Activated naive CD4-positive, alpha-beta T cell treated with anti-CD3 and anti-CD28 coated beads, Interleukin-2, amount 10 ng/mL, durations not matched to agents 7 days and 5 days (primary cell): ENCODE measurements around the gene CAB39L.
"Not testable (repeated sequence)": the region's sequence is repeated elsewhere in the genome, so short reads cannot be mapped to it uniquely, and the experiment has no call there.

Source experiments
- CTCF ChIA-PET: fragments of 350-600 bp; sonication (Branson Sonifier 250); formaldehyde crosslinking; loops from one replicate; lab custom pipeline; 2021; ENCODE audit warnings: antibody characterized with exemption; lab: Charles Lee
- DNase-seq: peaks from one replicate; pipeline ENCODE4 v3.0.0-alpha.2; 2020
- H3K27ac Mint-ChIP-seq: one replicate; pipeline ENCODE4 v1.8.0; 2021; ENCODE audit warnings: mild to moderate bottlenecking, moderate library complexity, mixed read lengths
- H3K27me3 Mint-ChIP-seq: one replicate; pipeline ENCODE4 v1.8.0; 2021; ENCODE audit warnings: mild to moderate bottlenecking, mixed read lengths
- H3K36me3 Mint-ChIP-seq: one replicate; pipeline ENCODE4 v1.8.0; 2021; ENCODE audit warnings: mixed read lengths
- H3K4me1 Mint-ChIP-seq: one replicate; pipeline ENCODE4 v1.8.0; 2021; ENCODE audit warnings: mixed read lengths
- H3K4me3 Mint-ChIP-seq: one replicate; pipeline ENCODE4 v1.8.0; 2021; ENCODE audit warnings: mild to moderate bottlenecking, moderate library complexity, mixed read lengths
- H3K9me3 Mint-ChIP-seq: one replicate; pipeline ENCODE4 v1.8.0; 2021; ENCODE audit warnings: mixed read lengths

CAB39L gene

GRCh38 chr13:49300739-49301589 is 142.9 kb downstream of the CAB39L start:
- H3K9me3 Mint-ChIP-seq = no peaks in the 10 kb centered on the region
- DNase-seq = peak; percentile 77
- peak overlapping the region; percentile 27 for H3K4me3 Mint-ChIP-seq
- H3K4me1 Mint-ChIP-seq = peaks cover 21% of the 10 kb centered on the region
- peak overlapping the region; percentile 46 for H3K27ac Mint-ChIP-seq
- CTCF ChIA-PET = interaction anchor here (0.7 to 2.4 kb wide), 12 partner anchors 12 to 1813 kb away, joined by 3 to 14 read pairs (median 4); no protein-coding TSS in a partner anchor
- no peaks in the 10 kb centered on the region for H3K36me3 Mint-ChIP-seq
- H3K27me3 Mint-ChIP-seq = peaks cover 4% of the 10 kb centered on the region

GRCh38 chr13:49300276-49300675 is 143.6 kb downstream of the CAB39L start:
- Mint-ChIP-seq H3K9me3 (no peaks in the 10 kb centered on the region), H3K4me3 (no peak overlapping the region), H3K4me1 (peaks cover 21% of the 10 kb centered on the region), H3K27ac (no peak overlapping the region), H3K27me3 (peaks cover 4% of the 10 kb centered on the region), H3K36me3 (no peaks in the 10 kb centered on the region)
- CTCF ChIA-PET = interaction anchor here (0.7 to 1.6 kb wide), 9 partner anchors 12 to 307 kb away, joined by 3 to 14 read pairs (median 4); no protein-coding TSS in a partner anchor
- no peak for DNase-seq

- CTCF ChIA-PET = no interaction called here
- no peak for DNase-seq
- Mint-ChIP-seq H3K9me3 (no peaks in the 10 kb centered on the region), H3K27me3 (peaks cover 4% of the 10 kb centered on the region), H3K4me1 (peaks cover 21% of the 10 kb centered on the region), H3K36me3 (no peaks in the 10 kb centered on the region), H3K4me3 (no peak overlapping the region), H3K27ac (no peak overlapping the region)
Observed at GRCh38 chr13:49298903-49299605, 144.8 kb downstream of the CAB39L start.

- CTCF ChIA-PET = no interaction called here
- peaks cover 4% of the 10 kb centered on the region for H3K27me3 Mint-ChIP-seq
- no peaks in the 10 kb centered on the region for H3K9me3 Mint-ChIP-seq
- peaks cover 21% of the 10 kb centered on the region for H3K4me1 Mint-ChIP-seq
- H3K36me3 Mint-ChIP-seq = no peaks in the 10 kb centered on the region
- H3K27ac Mint-ChIP-seq = no peak overlapping the region
- H3K4me3 Mint-ChIP-seq = no peak overlapping the region
- no peak for DNase-seq
Observed at GRCh38 chr13:49298416-49298815, 145.4 kb downstream of the CAB39L start.

- CTCF ChIA-PET = no interaction called here
Observed at GRCh38 chr13:49297338-49297737, 146.5 kb downstream of the CAB39L start.

GRCh38 chr13:49296659-49297058 is 147.2 kb downstream of the CAB39L start:
- CTCF ChIA-PET = no interaction called here
- Mint-ChIP-seq H3K9me3 (no peaks in the 10 kb centered on the region), H3K36me3 (peaks cover 2% of the 10 kb centered on the region), H3K27me3 (no peaks in the 10 kb centered on the region), H3K27ac (no peak overlapping the region), H3K4me3 (no peak overlapping the region), H3K4me1 (peaks cover 20% of the 10 kb centered on the region)
- DNase-seq = no peak

More at GRCh38 chr13:49297338-49297737, 146.5 kb downstream of the CAB39L start:
- Mint-ChIP-seq H3K4me3 (no peak overlapping the region), H3K27ac (no peak overlapping the region), H3K27me3 (no peaks in the 10 kb centered on the region), H3K36me3 (peaks cover 2% of the 10 kb centered on the region), H3K4me1 (peaks cover 24% of the 10 kb centered on the region), H3K9me3 (no peaks in the 10 kb centered on the region)
- no peak for DNase-seq

GRCh38 chr13:49295244-49295643 is 148.6 kb downstream of the CAB39L start:
- Mint-ChIP-seq H3K4me1 (peaks cover 16% of the 10 kb centered on the region), H3K4me3 (no peak overlapping the region), H3K9me3 (no peaks in the 10 kb centered on the region), H3K27ac (no peak overlapping the region), H3K36me3 (peaks cover 2% of the 10 kb centered on the region), H3K27me3 (no peaks in the 10 kb centered on the region)
- no peak for DNase-seq
- CTCF ChIA-PET = interaction anchor here (0.8 to 1.5 kb wide), 2 partner anchors 13 to 312 kb away, joined by 3 to 4 read pairs; no protein-coding TSS in a partner anchor

- not testable (repeated sequence) for H3K27ac Mint-ChIP-seq, H3K4me3 Mint-ChIP-seq, H3K36me3 Mint-ChIP-seq, DNase-seq, H3K9me3 Mint-ChIP-seq, H3K27me3 Mint-ChIP-seq
- peaks cover 16% of the 10 kb centered on the region for H3K4me1 Mint-ChIP-seq
- CTCF ChIA-PET = interaction anchor here (1.5 kb wide), 1 partner anchor 312 kb away, joined by 4 read pairs; no protein-coding TSS in a partner anchor
Observed at GRCh38 chr13:49294723-49295122, 149.1 kb downstream of the CAB39L start.

- Mint-ChIP-seq H3K27ac (no peak overlapping the region), H3K4me3 (no peak overlapping the region), H3K27me3 (no peaks in the 10 kb centered on the region), H3K36me3 (peaks cover 4% of the 10 kb centered on the region), H3K4me1 (peaks cover 11% of the 10 kb centered on the region), H3K9me3 (no peaks in the 10 kb centered on the region)
- CTCF ChIA-PET = no interaction called here
- no peak for DNase-seq
Observed at GRCh38 chr13:49292742-49293486, 150.9 kb downstream of the CAB39L start.

GRCh38 chr13:49288458-49288857 is 155.4 kb downstream of the CAB39L start:
- H3K27ac Mint-ChIP-seq = peak overlapping the region; percentile 42
- H3K4me1 Mint-ChIP-seq = peaks cover 11% of the 10 kb centered on the region
- no peak overlapping the region for H3K4me3 Mint-ChIP-seq
- H3K36me3 Mint-ChIP-seq = peaks cover 6% of the 10 kb centered on the region
- no peaks in the 10 kb centered on the region for H3K9me3 Mint-ChIP-seq
- CTCF ChIA-PET = interaction anchor here (0.7 to 1.3 kb wide), 2 partner anchors 12 to 315 kb away, joined by 3 to 4 read pairs; no protein-coding TSS in a partner anchor
- H3K27me3 Mint-ChIP-seq = no peaks in the 10 kb centered on the region
- no peak for DNase-seq

- Mint-ChIP-seq H3K36me3 (peaks cover 4% of the 10 kb centered on the region), H3K9me3 (no peaks in the 10 kb centered on the region)
- CTCF ChIA-PET = interaction anchor here (1.3 kb wide), 1 partner anchor 12 kb away, joined by 4 read pairs; no protein-coding TSS in a partner anchor
Observed at GRCh38 chr13:49287995-49288394, 155.9 kb downstream of the CAB39L start.

GRCh38 chr13:49279885-49280284 is 164.0 kb downstream of the CAB39L start:
- no peaks in the 10 kb centered on the region for H3K4me1 Mint-ChIP-seq
- H3K4me3 Mint-ChIP-seq = no peak overlapping the region
- H3K27me3 Mint-ChIP-seq = no peaks in the 10 kb centered on the region
- H3K36me3 Mint-ChIP-seq = peaks cover 8% of the 10 kb centered on the region
- no peaks in the 10 kb centered on the region for H3K9me3 Mint-ChIP-seq
- no peak for DNase-seq
- CTCF ChIA-PET = interaction anchor here (1.0 to 5.9 kb wide), 6 partner anchors 9 to 424 kb away, joined by 3 to 97 read pairs (median 10); partner anchors contain the start of gene CDADC1
- no peak overlapping the region for H3K27ac Mint-ChIP-seq

More at GRCh38 chr13:49287995-49288394, 155.9 kb downstream of the CAB39L start:
- Mint-ChIP-seq H3K4me3 (no peak overlapping the region), H3K4me1 (peaks cover 9% of the 10 kb centered on the region), H3K27ac (no peak overlapping the region), H3K27me3 (no peaks in the 10 kb centered on the region)
- no peak for DNase-seq

- no peak for DNase-seq
- no peaks in the 10 kb centered on the region for H3K4me1 Mint-ChIP-seq
- no peak overlapping the region for H3K27ac Mint-ChIP-seq
- no peak overlapping the region for H3K4me3 Mint-ChIP-seq
- H3K9me3 Mint-ChIP-seq = no peaks in the 10 kb centered on the region
- no peaks in the 10 kb centered on the region for H3K27me3 Mint-ChIP-seq
- peaks cover 8% of the 10 kb centered on the region for H3K36me3 Mint-ChIP-seq
- CTCF ChIA-PET = interaction anchor here (1.0 to 5.9 kb wide), 3 partner anchors 27 to 325 kb away, joined by 3 to 97 read pairs (median 5); no protein-coding TSS in a partner anchor
Observed at GRCh38 chr13:49279112-49279511, 164.8 kb downstream of the CAB39L start.
